Measurements from ENCODE around the gene LRRC52. TPM values are rescaled to one million over a fixed set of nuclear protein-coding genes. Genes with fewer than 3 reads are reported as not detected.

The LRRC52 gene
- total and polyA plus RNA-seq, 4 donors, result not detected

GRCh38 chr1:165595246-165595938 is 51.6 kb downstream of the LRRC52 start:
- Histone ChIP-seq H3K36me3 (ENCODE audit: control insufficient read depth in 4 of 4, insufficient read depth in 3 of 4, low read depth in 1 of 4, low read length in 3 of 4) (no peaks in the 10 kb centered on the region), H3K9me3 (ENCODE audit: control insufficient read depth in 4 of 4, low read length in 3 of 4) (no peaks in the 10 kb centered on the region), H3K27ac (ENCODE audit: low read depth in 1 of 2, low read length in 2 of 2) (no peak overlapping the region), H3K4me1 (ENCODE audit: control insufficient read depth in 4 of 4, insufficient read depth in 4 of 4, low read length in 3 of 4) (peaks cover 0 to 20% (median 9%) of the 10 kb centered on the region in 4 donors), H3K27me3 (ENCODE audit: control insufficient read depth in 4 of 4, insufficient read depth in 4 of 4, low read length in 3 of 4) (no peaks in the 10 kb centered on the region), H3K4me3 (ENCODE audit: low read depth in 1 of 3, low read length in 3 of 3) (no peak overlapping the region), H3K9ac (ENCODE audit: low read depth in 1 of 2, low read length in 2 of 2) (no peak overlapping the region)
- DNase-seq (ENCODE audit: low spot score), result no peak
- TF ChIP-seq JUND (IDR thresholded peaks at IDR 0.05) (no peak), NR2F2 (IDR thresholded peaks at IDR 0.05) (no peak), GABPA (IDR thresholded peaks at IDR 0.05 in 1 of 2, conservative IDR thresholded peaks at IDR 0.05 in 1 of 2) (no peak), MAX (IDR thresholded peaks at IDR 0.05) (no peak), RAD21 (IDR thresholded peaks at IDR 0.05) (no peak), CTCF (IDR thresholded peaks at IDR 0.05; ENCODE audit: low read depth, low read length, missing input control) (no peak), ATF3 (IDR thresholded peaks at IDR 0.05) (no peak)
- WGBS, result 42% methylated on average over 1 of the region's 1 CpG

- WGBS, result under 1% methylated on average over 38 of the region's 38 CpGs
- Histone ChIP-seq H3K27ac (ENCODE audit: low read depth in 1 of 2, low read length in 2 of 2) (peak overlapping the region; percentile 87 to 91), H3K36me3 (ENCODE audit: control insufficient read depth in 4 of 4, insufficient read depth in 3 of 4, low read depth in 1 of 4, low read length in 3 of 4) (no peaks in the 10 kb centered on the region), H3K9ac (ENCODE audit: low read depth in 1 of 2, low read length in 2 of 2) (peak overlapping the region; percentile 86 to 97), H3K9me3 (ENCODE audit: control insufficient read depth in 4 of 4, low read length in 3 of 4) (no peaks in the 10 kb centered on the region), H3K4me3 (ENCODE audit: low read depth in 1 of 3, low read length in 3 of 3) (peak overlapping the region; percentile 67 to 78 (median 77)), H3K4me1 (ENCODE audit: control insufficient read depth in 4 of 4, insufficient read depth in 4 of 4, low read length in 3 of 4) (peaks cover 0 to 30% (median 13%) of the 10 kb centered on the region in 4 donors), H3K27me3 (ENCODE audit: control insufficient read depth in 4 of 4, insufficient read depth in 4 of 4, low read length in 3 of 4) (no peaks in the 10 kb centered on the region)
- peak; percentile 94 for DNase-seq (ENCODE audit: low spot score)
- TF ChIP-seq NR2F2 (IDR thresholded peaks at IDR 0.05), result no peak
- peak; percentile 42 for TF ChIP-seq YY1 (IDR thresholded peaks at IDR 0.05)
- peak; percentile 75 to 85 for TF ChIP-seq HNF4A (conservative IDR thresholded peaks at IDR 0.05)
- TF ChIP-seq REST (IDR thresholded peaks at IDR 0.05), result peak; percentile 49
- no peak for TF ChIP-seq RAD21 (IDR thresholded peaks at IDR 0.05)
- no peak for TF ChIP-seq FOXA2 (IDR thresholded peaks at IDR 0.05)
- peak; percentile 41 for TF ChIP-seq HNF4G (IDR thresholded peaks at IDR 0.05)
- TF ChIP-seq EGR1 (IDR thresholded peaks at IDR 0.05; ENCODE audit: low read depth in 2 of 2), result peak; percentile 100
- TF ChIP-seq CTCF (IDR thresholded peaks at IDR 0.05; ENCODE audit: low read depth, low read length, missing input control), result no peak
- no peak for TF ChIP-seq FOXA1 (IDR thresholded peaks at IDR 0.05)
- TF ChIP-seq ZBTB33 (IDR thresholded peaks at IDR 0.05), result no peak
- TF ChIP-seq SP1 (IDR thresholded peaks at IDR 0.05), result peak; percentile 91
- no peak for TF ChIP-seq ATF3 (IDR thresholded peaks at IDR 0.05)
- peak in 1 of 2 donors; percentile 29 for TF ChIP-seq JUND (IDR thresholded peaks at IDR 0.05)
- no peak for TF ChIP-seq TAF1 (conservative IDR thresholded peaks at IDR 0.05)
- TF ChIP-seq RXRA (IDR thresholded peaks at IDR 0.05), result peak in 1 of 2 donors; percentile 40
- TF ChIP-seq GABPA (IDR thresholded peaks at IDR 0.05 in 1 of 2, conservative IDR thresholded peaks at IDR 0.05 in 1 of 2), result peak in 1 of 2 donors; percentile 62
- TF ChIP-seq MAX (IDR thresholded peaks at IDR 0.05), result peak; percentile 33
These were observed 54.3 kb downstream of the LRRC52 start for GRCh38 chr1:165597883-165598675.
